HL-60 (cell line): ENCODE measurements around the gene PTPRJ.

Experiments used
- DNase-seq, 2 experiments: peaks; one replicate each; pipeline ENCODE4 v3.0.0-alpha.2; 2010 to 2020; ENCODE audit warnings: low read depth in 1 of 2, low spot score in 1 of 2
- H3K27ac ChIP-seq: fragments of 250-450 bp; sonication (Bioruptor Pico); replicated peaks from 2 replicates; pipeline ENCODE4 v1.5.1; 2020; ENCODE audit warnings: mild to moderate bottlenecking, moderate library complexity
- H3K27me3 ChIP-seq: fragments of 250-450 bp; sonication (Bioruptor Pico); 2 replicates; pipeline ENCODE4 v1.5.1; 2021; ENCODE audit warnings: mild to moderate bottlenecking, moderate library complexity; ENCODE audit not compliant: insufficient read depth, poor library complexity, severe bottlenecking
- H3K4me3 ChIP-seq: replicated peaks from 2 replicates; pipeline ENCODE4 v1.5.1; 2011; ENCODE audit warnings: mild to moderate bottlenecking, control low read depth, low read length; ENCODE audit not compliant: insufficient read depth
- GABPA ChIP-seq: IDR thresholded peaks from 2 replicates; pipeline ENCODE4 v1.6.1; 2012; ENCODE audit warnings: low read depth
- POLR2AphosphoS5 ChIP-seq: IDR thresholded peaks from 2 replicates; pipeline ENCODE4 v1.6.1; 2012; ENCODE audit warnings: low read depth
- SPI1 ChIP-seq: IDR thresholded peaks from 2 replicates; pipeline ENCODE4 v1.6.1; 2012; ENCODE audit warnings: low read depth, mild to moderate bottlenecking, borderline replicate concordance
- TF ChIP-seq, protein P1 (sequence below): IDR thresholded peaks from one replicate; pipeline ENCODE4 v1.5.1; 2011; ENCODE audit warnings: low read length, control low read depth, inconsistent platforms; ENCODE audit not compliant: insufficient read depth
- TF ChIP-seq, protein P2 (sequence below): IDR thresholded peaks from 2 replicates; pipeline ENCODE4 v1.6.1; 2012; ENCODE audit warnings: low read depth; ENCODE audit not compliant: insufficient replicate concordance

Gene PTPRJ

DNA sequence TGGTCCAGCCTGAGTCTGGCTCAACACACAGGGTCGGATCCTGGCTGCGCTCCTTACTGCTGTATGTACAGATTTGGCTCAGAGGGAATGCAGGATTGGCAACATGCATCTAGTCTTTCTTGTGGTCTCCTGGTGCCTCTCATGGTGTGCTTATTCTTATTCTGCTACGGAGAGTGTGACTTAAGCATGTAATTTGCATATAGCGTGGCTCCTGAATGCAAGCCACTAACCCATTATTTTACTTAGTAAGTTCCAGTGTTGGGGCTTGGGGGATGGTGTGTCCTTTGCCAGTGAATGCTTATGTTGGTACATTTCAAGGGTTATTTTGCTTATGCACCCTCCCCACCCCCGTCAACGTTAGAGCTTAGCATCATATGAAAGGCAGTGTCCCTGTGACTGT is 51.2 kb downstream of the PTPRJ start:
- no peak overlapping the region for H3K4me3 ChIP-seq

DNA sequence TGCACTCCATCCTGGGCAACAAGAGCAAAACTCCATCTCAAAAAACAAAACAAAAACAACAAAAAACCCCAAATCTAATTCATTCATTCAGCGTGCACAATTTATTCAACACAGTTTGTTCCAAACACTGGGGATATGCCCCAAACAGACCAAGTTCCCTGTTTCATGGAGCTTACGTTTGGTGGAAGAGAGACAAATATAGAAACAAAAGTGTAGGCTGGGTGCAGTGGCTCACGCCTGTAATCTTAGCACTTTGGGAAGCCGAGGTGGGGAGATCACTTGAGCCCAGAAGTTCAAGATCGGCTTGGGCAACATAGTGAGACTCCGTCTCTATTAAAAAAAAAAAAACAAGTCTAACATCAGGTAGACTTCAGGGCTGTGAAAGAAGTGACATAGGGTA is 52.4 kb downstream of the PTPRJ start:
- Histone ChIP-seq H3K4me3 (no peak overlapping the region), H3K27ac (peak overlapping the region; percentile 73), H3K27me3 (no peaks in the 10 kb centered on the region)
- TF ChIP-seq GABPA (no peak), POLR2AphosphoS5 (no peak), SPI1 (no peak)
- TF ChIP-seq, protein P1, sequence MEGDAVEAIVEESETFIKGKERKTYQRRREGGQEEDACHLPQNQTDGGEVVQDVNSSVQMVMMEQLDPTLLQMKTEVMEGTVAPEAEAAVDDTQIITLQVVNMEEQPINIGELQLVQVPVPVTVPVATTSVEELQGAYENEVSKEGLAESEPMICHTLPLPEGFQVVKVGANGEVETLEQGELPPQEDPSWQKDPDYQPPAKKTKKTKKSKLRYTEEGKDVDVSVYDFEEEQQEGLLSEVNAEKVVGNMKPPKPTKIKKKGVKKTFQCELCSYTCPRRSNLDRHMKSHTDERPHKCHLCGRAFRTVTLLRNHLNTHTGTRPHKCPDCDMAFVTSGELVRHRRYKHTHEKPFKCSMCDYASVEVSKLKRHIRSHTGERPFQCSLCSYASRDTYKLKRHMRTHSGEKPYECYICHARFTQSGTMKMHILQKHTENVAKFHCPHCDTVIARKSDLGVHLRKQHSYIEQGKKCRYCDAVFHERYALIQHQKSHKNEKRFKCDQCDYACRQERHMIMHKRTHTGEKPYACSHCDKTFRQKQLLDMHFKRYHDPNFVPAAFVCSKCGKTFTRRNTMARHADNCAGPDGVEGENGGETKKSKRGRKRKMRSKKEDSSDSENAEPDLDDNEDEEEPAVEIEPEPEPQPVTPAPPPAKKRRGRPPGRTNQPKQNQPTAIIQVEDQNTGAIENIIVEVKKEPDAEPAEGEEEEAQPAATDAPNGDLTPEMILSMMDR, result no peak
- TF ChIP-seq, protein P2, sequence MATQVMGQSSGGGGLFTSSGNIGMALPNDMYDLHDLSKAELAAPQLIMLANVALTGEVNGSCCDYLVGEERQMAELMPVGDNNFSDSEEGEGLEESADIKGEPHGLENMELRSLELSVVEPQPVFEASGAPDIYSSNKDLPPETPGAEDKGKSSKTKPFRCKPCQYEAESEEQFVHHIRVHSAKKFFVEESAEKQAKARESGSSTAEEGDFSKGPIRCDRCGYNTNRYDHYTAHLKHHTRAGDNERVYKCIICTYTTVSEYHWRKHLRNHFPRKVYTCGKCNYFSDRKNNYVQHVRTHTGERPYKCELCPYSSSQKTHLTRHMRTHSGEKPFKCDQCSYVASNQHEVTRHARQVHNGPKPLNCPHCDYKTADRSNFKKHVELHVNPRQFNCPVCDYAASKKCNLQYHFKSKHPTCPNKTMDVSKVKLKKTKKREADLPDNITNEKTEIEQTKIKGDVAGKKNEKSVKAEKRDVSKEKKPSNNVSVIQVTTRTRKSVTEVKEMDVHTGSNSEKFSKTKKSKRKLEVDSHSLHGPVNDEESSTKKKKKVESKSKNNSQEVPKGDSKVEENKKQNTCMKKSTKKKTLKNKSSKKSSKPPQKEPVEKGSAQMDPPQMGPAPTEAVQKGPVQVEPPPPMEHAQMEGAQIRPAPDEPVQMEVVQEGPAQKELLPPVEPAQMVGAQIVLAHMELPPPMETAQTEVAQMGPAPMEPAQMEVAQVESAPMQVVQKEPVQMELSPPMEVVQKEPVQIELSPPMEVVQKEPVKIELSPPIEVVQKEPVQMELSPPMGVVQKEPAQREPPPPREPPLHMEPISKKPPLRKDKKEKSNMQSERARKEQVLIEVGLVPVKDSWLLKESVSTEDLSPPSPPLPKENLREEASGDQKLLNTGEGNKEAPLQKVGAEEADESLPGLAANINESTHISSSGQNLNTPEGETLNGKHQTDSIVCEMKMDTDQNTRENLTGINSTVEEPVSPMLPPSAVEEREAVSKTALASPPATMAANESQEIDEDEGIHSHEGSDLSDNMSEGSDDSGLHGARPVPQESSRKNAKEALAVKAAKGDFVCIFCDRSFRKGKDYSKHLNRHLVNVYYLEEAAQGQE, result no peak
- DNase-seq, result no peak

More for the DNA sequence above, 51.2 kb downstream of the PTPRJ start:
- no peak for DNase-seq
- TF ChIP-seq, protein P1, result no peak
- TF ChIP-seq SPI1 (no peak), GABPA (no peak), POLR2AphosphoS5 (no peak)
- TF ChIP-seq, protein P2, result no peak
- H3K27ac ChIP-seq, result peak overlapping the region; percentile 73
- no peaks in the 10 kb centered on the region for H3K27me3 ChIP-seq

DNA sequence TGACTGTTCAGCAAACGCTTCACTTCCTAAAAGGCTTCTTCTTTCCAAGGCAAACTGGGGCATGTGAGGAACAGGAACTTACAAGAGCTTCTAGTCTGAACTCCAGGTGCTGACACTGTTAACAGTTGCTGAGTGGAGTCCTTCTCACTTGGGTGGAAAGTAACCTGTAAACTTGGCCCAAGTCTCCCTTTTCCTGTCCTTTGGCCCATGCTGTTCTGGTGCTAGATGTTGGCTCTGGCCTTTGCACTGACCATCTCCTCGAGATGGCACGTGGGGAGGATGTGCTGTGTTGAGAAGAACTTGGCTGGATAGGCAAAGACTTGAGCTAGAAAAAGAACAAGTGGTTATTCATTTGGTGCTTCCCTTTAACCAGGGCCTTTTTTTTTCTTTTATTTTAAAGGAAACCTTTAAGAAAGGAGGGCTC is 53.6 kb downstream of the PTPRJ start:
- Histone ChIP-seq H3K4me3 (no peak overlapping the region), H3K27me3 (no peaks in the 10 kb centered on the region), H3K27ac (peak overlapping the region; percentile 73)
- DNase-seq, result peak in 1 of 2 experiments; percentile 80
- TF ChIP-seq POLR2AphosphoS5 (peak; percentile 53; the same call in 1 of the 2 replicates), SPI1 (peak; percentile 92)
- TF ChIP-seq, protein P1, result no peak

DNA sequence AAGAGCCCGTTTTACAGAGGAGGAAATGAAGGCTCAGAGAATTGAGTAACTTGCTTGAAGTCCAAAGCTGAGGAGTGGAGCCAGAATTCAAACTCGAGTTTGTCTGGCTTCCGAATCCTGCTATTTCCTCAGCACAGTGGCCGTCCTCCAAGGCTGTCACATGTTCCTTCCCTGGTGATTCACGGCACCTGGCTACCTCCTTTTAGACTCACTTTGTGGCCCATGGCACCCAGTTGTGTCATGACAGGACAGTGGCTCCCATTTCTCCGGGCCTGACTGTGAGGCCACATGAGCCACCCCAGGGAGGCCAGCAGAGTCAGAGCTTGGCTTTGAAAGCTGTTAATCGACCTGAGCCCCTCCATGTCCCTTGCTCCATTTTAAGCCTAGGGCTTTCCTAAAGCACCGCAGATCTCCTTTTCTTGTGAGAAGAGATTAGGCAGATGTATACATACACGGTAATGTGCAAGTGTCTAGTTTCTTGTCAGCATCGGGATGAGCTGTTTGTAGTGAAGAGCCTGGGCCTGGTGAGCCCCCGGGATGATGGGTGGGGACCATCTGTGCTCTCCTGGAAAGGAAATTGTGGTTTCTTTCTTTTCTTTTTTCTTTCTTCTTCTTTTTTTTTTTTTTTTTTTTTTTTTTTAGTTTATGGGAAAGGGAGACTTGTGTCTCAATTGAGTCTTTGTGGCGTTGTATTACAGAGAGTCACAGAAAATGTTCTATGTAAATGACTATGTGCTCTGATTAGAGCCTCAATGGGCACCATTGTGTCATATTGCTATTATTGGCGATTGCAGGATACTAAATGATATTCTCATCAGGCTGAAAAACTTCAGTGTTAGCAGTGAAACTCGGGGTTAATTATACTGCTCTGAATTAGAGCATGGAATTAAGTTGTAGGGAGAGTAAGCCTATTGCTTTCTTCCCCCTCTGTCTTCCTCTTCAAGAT is 54.8 kb downstream of the PTPRJ start:
- H3K27me3 ChIP-seq, result no peaks in the 10 kb centered on the region
- TF ChIP-seq POLR2AphosphoS5, result no peak
- no peak for TF ChIP-seq SPI1
- TF ChIP-seq, protein P1, result no peak
- no peak for TF ChIP-seq GABPA
- TF ChIP-seq, protein P2, result no peak
- DNase-seq, result no peak
- H3K4me3 ChIP-seq, result no peak overlapping the region
- H3K27ac ChIP-seq, result peak overlapping the region; percentile 73
